ENCODE results near the gene MDM2.

DNA sequence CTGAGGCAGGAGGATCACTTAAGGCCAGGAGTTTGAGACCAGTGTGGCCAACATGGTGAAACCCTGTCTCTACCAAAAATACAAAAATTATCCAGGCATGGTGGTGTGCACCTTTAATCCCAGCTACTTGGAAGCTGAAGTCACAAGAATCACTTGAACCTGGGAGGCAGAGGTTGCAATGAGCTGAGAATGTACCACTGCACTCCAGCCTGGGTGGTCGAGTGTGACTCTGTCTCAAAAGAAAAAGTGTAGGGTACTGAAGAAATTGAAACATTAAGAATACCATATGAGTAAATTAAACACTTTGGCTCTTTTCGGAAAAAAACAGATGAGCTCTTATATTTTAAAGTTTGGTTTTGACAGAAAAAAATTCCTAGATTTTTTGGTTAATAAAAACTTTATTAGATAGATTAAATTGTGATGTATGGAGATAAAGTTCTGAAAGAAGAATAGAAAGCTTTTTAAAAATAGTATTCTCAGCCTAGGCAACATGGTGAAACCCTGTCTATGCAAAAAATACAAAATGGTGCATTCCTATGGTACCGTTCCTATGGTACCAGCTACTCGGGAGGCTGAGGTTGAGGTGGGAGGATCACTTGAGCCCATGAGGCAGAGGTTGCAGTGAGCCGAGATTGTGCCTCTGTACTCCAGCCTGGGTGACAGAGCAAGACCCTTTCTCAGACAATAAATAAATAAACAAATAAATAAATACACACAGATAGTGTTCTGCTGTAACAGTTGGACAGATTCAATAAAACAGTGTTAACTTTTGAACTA, 20.1 kb downstream of the MDM2 start:
- no peak for TF ChIP-seq POLR2A (IDR thresholded peaks at IDR 0.05)
- TF ChIP-seq, protein P1, sequence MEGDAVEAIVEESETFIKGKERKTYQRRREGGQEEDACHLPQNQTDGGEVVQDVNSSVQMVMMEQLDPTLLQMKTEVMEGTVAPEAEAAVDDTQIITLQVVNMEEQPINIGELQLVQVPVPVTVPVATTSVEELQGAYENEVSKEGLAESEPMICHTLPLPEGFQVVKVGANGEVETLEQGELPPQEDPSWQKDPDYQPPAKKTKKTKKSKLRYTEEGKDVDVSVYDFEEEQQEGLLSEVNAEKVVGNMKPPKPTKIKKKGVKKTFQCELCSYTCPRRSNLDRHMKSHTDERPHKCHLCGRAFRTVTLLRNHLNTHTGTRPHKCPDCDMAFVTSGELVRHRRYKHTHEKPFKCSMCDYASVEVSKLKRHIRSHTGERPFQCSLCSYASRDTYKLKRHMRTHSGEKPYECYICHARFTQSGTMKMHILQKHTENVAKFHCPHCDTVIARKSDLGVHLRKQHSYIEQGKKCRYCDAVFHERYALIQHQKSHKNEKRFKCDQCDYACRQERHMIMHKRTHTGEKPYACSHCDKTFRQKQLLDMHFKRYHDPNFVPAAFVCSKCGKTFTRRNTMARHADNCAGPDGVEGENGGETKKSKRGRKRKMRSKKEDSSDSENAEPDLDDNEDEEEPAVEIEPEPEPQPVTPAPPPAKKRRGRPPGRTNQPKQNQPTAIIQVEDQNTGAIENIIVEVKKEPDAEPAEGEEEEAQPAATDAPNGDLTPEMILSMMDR (IDR thresholded peaks at IDR 0.05 in 8 of 11, conservative IDR thresholded peaks at IDR 0.05 in 3 of 11): no peak

All from spleen (tissue), 7 donors.